Spleen (tissue), 13 donors: Measurements from ENCODE around the gene LRRC37B. TPM values are rescaled to one million over a fixed set of nuclear protein-coding genes. Genes with fewer than 3 reads are reported as not detected.
"Not testable (repeated sequence)": the region's sequence is repeated elsewhere in the genome, so short reads cannot be mapped to it uniquely, and the experiment has no call there.

Experiments
- DNase-seq: peaks from one replicate; pipeline ENCODE4 v3.0.0-alpha.2; 2020
- H3K27ac ChIP-seq, 8 donors: fragments of 200-600 bp; sonication (generic) in 7 of 8; 1 replicate in 4 of 8; 2 replicates in 4 of 8; pipeline versions ENCODE4 v1.5.0 to v1.8.0; 2016 to 2021; ENCODE audit warnings: inconsistent platforms in 4 of 8, mild to moderate bottlenecking in 4 of 8, moderate library complexity in 1 of 8
- H3K27me3 ChIP-seq, 7 donors: fragments of 200-600 bp; sonication (generic) in 6 of 7; replicated peaks in 1 of 7; 1 replicate in 4 of 7; 2 replicates in 3 of 7; pipeline versions ENCODE4 v1.5.0 to v1.8.0; 2016 to 2021; ENCODE audit warnings: inconsistent platforms in 3 of 7, mild to moderate bottlenecking in 1 of 7
- H3K36me3 ChIP-seq, 6 donors: fragments of 200-600 bp; sonication (generic) in 5 of 6; 1 replicate in 4 of 6; 2 replicates in 2 of 6; pipeline versions ENCODE4 v1.5.0 to v1.8.0; 2016 to 2021; ENCODE audit warnings: inconsistent platforms in 2 of 6
- H3K4me1 ChIP-seq, 6 donors: fragments of 200-600 bp; sonication (generic) in 5 of 6; 1 replicate in 3 of 6; 2 replicates in 3 of 6; pipeline versions ENCODE4 v1.5.0 to v1.8.0; 2016 to 2021; ENCODE audit warnings: inconsistent platforms in 3 of 6
- H3K4me3 ChIP-seq, 8 donors: fragments of 200-600 bp; sonication (generic) in 7 of 8; 1 replicate in 4 of 8; 2 replicates in 4 of 8; pipeline versions ENCODE4 v1.5.0 to v1.8.0; 2016 to 2021; ENCODE audit warnings: inconsistent platforms in 4 of 8, mild to moderate bottlenecking in 4 of 8, moderate library complexity in 2 of 8
- H3K9me3 ChIP-seq, 8 donors: fragments of 200-600 bp; sonication (generic) in 7 of 8; 1 replicate in 4 of 8; 2 replicates in 4 of 8; pipeline versions ENCODE4 v1.5.0 to v1.8.0; 2016 to 2021; ENCODE audit warnings: inconsistent platforms in 4 of 8
- CTCF ChIP-seq, 11 experiments: fragments of 200-600 bp in 7 of 11; fragments of 450-650 bp in 4 of 11; sonication (generic) in 4 of 11; IDR thresholded peaks in 8 of 11; conservative IDR thresholded peaks in 3 of 11; 1 replicate in 7 of 11; 2 replicates in 4 of 11; pipeline versions ENCODE4 v1.4.0 to v1.8.0; 2016 to 2021; ENCODE audit warnings: antibody characterized with exemption in 11 of 11, inconsistent platforms in 4 of 11, mild to moderate bottlenecking in 1 of 11
- POLR2A ChIP-seq, 3 donors: fragments of 450-650 bp; IDR thresholded peaks; one replicate each; pipeline ENCODE4 v1.5.1; 2017; ENCODE audit warnings: antibody characterized with exemption in 3 of 3, mild to moderate bottlenecking in 1 of 3
- POLR2AphosphoS5 ChIP-seq, 3 donors: sonication (generic); formaldehyde crosslinking; IDR thresholded peaks; one replicate each; pipeline ENCODE4 v1.5.1; 2017; ENCODE audit warnings: antibody characterized with exemption in 3 of 3
- WGBS, 5 donors: extraction: QIAGEN DNeasy Blood & Tissue Kit in 3 of 5; methylation state at CpG; one replicate each; pipeline versions ENCODE4 v1.1.5 to v1.1.7; 2013 to 2018; 5-methylcytosine and 5-hydroxymethylcytosine counted together
- intact Hi-C: fragments of 100-400 bp; cut with DNase I; formaldehyde crosslinking; loops from one replicate; pipeline ENCODE4 v1.15.0; 2023; ENCODE audit warnings: low total_unique reads
- long read RNA-seq, 2 donors: transcript quantifications; one replicate each; lab custom pipeline, GENCODE V29; 2026
- polyA plus RNA-seq, 3 donors: library from polyadenylated mRNA; stranded (reverse); fragments of 200-250 nt; gene quantifications; one replicate each; pipeline ENCODE4 v1.2.1, GENCODE V29; 2013
- total RNA-seq, 7 donors: library from RNA; depleted of rRNA in 3 of 7; stranded (reverse); fragments of >200 nt in 3 of 7; fragmentation: NEBNext Ultra II Directional in 4 of 7; extraction: Animal tissue kit (Norgen Biotek cat#: 25700) in 4 of 7; gene quantifications; one replicate each; pipeline versions ENCODE4 v1.1.0 to v1.2.1, GENCODE V29; 2016 to 2021
- donor health status: healthy with polysubstance abuse.
- donor health status: DM: no; HTN: no; CAD: no; lungs with moderate emphysema.
- donor health status: DM: no; HTN: no; CAD: no.
- donor health status: Bipolar disorder and iron deficiency.
- donor health status: healthy.
- donor health status: DM: no; HTN: no; CAD: no.
- donor health status: DM: yes; HTN: yes; CAD: no.

Gene LRRC37B
- total RNA-seq (10 to 100 TPM; 19.7 to 53.1 (median 30.9) TPM), polyA plus RNA-seq (10 to 100 TPM; 10.7 to 17.1 (median 11.7) TPM)
- long read RNA-seq, donor 1, partial matches to known transcripts: 0 of 3 reads
- long read RNA-seq, donor 1, other reads (novel, unspliced or antisense): 0 of 3 reads
- long read RNA-seq, donor 2, partial matches to known transcripts: 0 of 1 reads
- long read RNA-seq, donor 2, other reads (novel, unspliced or antisense): 0 of 1 reads

- intact Hi-C loops: loop anchor here (10.0 kb wide), 1 partner anchor 128 kb away; no protein-coding TSS in a partner anchor
- TF ChIP-seq POLR2AphosphoS5 (IDR thresholded peaks at IDR 0.05): peak; percentile 89 to 91 (median 90)
- TF ChIP-seq POLR2A (IDR thresholded peaks at IDR 0.05): no peak
- peak; percentile 92 to 100 (median 99) for TF ChIP-seq CTCF (IDR thresholded peaks at IDR 0.05 in 8 of 11, conservative IDR thresholded peaks at IDR 0.05 in 3 of 11)
- peak within 1 kb of the TSS; percentile 62 to 97 (median 82) for H3K4me3 ChIP-seq
- DNase-seq: peak; percentile 98
- 0 to 1% (median 1%) methylated on average over 20 to 51 of the region's 51 CpGs for WGBS, 5 donors
- H3K27ac ChIP-seq: peak within 1 kb of the TSS; percentile 60 to 96 (median 88)
- H3K9me3 ChIP-seq: no peaks in the 10 kb centered on the region
- no peaks in the 10 kb centered on the region for H3K36me3 ChIP-seq
- H3K4me1 ChIP-seq: peaks cover 20 to 58% (median 37%) of the 10 kb centered on the region in 6 donors
- H3K27me3 ChIP-seq: no peaks in the 10 kb centered on the region
Measured at GRCh38 chr17:32006957-32007462, at the start of gene LRRC37B. Gene LRRC37B, plus strand, starts transcription at chr17:32007383. Its CDS starts 14,010 bp downstream, at chr17:32021393.

- H3K27ac ChIP-seq, H3K4me3 ChIP-seq, intact Hi-C loops, DNase-seq, H3K4me1 ChIP-seq, H3K9me3 ChIP-seq, H3K27me3 ChIP-seq: not testable (repeated sequence)
- WGBS, 5 donors: 90 to 98% (median 96%) methylated on average over 8 of the region's 8 CpGs
- H3K36me3 ChIP-seq: peaks cover 0 to 100% (median 41%) of the 10 kb centered on the region in 6 donors
Measured at GRCh38 chr17:31964131-31964530, 43.1 kb upstream of the LRRC37B start.

- WGBS, 5 donors: 93 to 98% (median 94%) methylated on average over 3 of the region's 3 CpGs
- peak; percentile 4 for DNase-seq
- Histone ChIP-seq H3K4me1 (no peaks in the 10 kb centered on the region), H3K4me3 (no peak overlapping the region), H3K9me3 (no peaks in the 10 kb centered on the region), H3K27me3 (no peaks in the 10 kb centered on the region), H3K36me3 (peaks cover 0 to 97% (median 40%) of the 10 kb centered on the region in 6 donors), H3K27ac (no peak overlapping the region)
- intact Hi-C loops: no loop called here
- TF ChIP-seq CTCF (IDR thresholded peaks at IDR 0.05 in 8 of 11, conservative IDR thresholded peaks at IDR 0.05 in 3 of 11) (no peak), POLR2AphosphoS5 (IDR thresholded peaks at IDR 0.05) (no peak), POLR2A (IDR thresholded peaks at IDR 0.05) (no peak)
Measured at GRCh38 chr17:31967648-31968047, 39.5 kb upstream of the LRRC37B start.

- H3K27ac ChIP-seq, H3K4me3 ChIP-seq, H3K9me3 ChIP-seq, H3K4me1 ChIP-seq, intact Hi-C loops, H3K27me3 ChIP-seq, DNase-seq: not testable (repeated sequence)
- peaks cover 0 to 93% (median 43%) of the 10 kb centered on the region in 6 donors for H3K36me3 ChIP-seq
- WGBS, 5 donors: 90 to 98% (median 94%) methylated on average over 5 of the region's 5 CpGs
Measured at GRCh38 chr17:31970416-31970815, 36.8 kb upstream of the LRRC37B start.

- H3K27ac ChIP-seq, intact Hi-C loops, H3K4me3 ChIP-seq, DNase-seq, H3K27me3 ChIP-seq, H3K9me3 ChIP-seq, H3K4me1 ChIP-seq: not testable (repeated sequence)
- WGBS, 5 donors: 94 to 96% (median 94%) methylated on average over 14 of the region's 14 CpGs
- peaks cover 0 to 93% (median 41%) of the 10 kb centered on the region in 6 donors for H3K36me3 ChIP-seq
Measured at GRCh38 chr17:31974269-31975071, 32.7 kb upstream of the LRRC37B start.

- H3K27me3 ChIP-seq, H3K27ac ChIP-seq, DNase-seq, H3K9me3 ChIP-seq, H3K4me3 ChIP-seq, intact Hi-C loops, H3K4me1 ChIP-seq: not testable (repeated sequence)
- 85 to 95% (median 91%) methylated on average over 5 of the region's 5 CpGs for WGBS, 5 donors
- peaks cover 0 to 93% (median 34%) of the 10 kb centered on the region in 6 donors for H3K36me3 ChIP-seq
Measured at GRCh38 chr17:31975391-31975790, 31.8 kb upstream of the LRRC37B start.

GRCh38 chr17:31991821-31992220 lies 15.4 kb upstream of the LRRC37B start:
- H3K4me1 ChIP-seq, H3K27ac ChIP-seq, DNase-seq, intact Hi-C loops, H3K9me3 ChIP-seq, H3K4me3 ChIP-seq, H3K27me3 ChIP-seq: not testable (repeated sequence)
- H3K36me3 ChIP-seq: peaks cover 0 to 100% (median 88%) of the 10 kb centered on the region in 6 donors
- 88 to 95% (median 91%) methylated on average over 8 of the region's 8 CpGs for WGBS, 5 donors
